HepG2 (cell line): ENCODE data around the gene PLEKHG5. TPM values are rescaled to one million over a fixed set of nuclear protein-coding genes. Genes with fewer than 3 reads are reported as not detected.

Experiments used
- BCL6 ChIP-seq: IDR thresholded peaks from 2 replicates; pipeline ENCODE4 v1.6.1; 2016; ENCODE audit warnings: missing genetic modification reagents, missing compliant biosample characterization
- BORCS8-MEF2B ChIP-seq: sonication (generic); formaldehyde crosslinking; IDR thresholded peaks from 2 replicates; pipeline ENCODE4 v1.8.0; 2022; ENCODE audit warnings: mild to moderate bottlenecking, missing genetic modification reagents
- FOXP1 ChIP-seq, 2 experiments: fragments of 450-650 bp in 1 of 2; IDR thresholded peaks; 2 replicates each; pipeline ENCODE4 v1.6.1; 2017 to 2018; ENCODE audit warnings: antibody characterized with exemption in 1 of 2
- GABPA ChIP-seq, 2 experiments: IDR thresholded peaks; 2 replicates each; pipeline ENCODE4 v1.6.1; 2011 to 2016; ENCODE audit warnings: low read depth in 2 of 2, low read length in 1 of 2, missing biosample characterization in 1 of 2, missing genetic modification characterization in 1 of 2
- HDAC1 ChIP-seq: sonication (generic); formaldehyde crosslinking; IDR thresholded peaks from 2 replicates; pipeline ENCODE4 v1.5.1; 2020; ENCODE audit warnings: mild to moderate bottlenecking, missing genetic modification reagents
- MAZ ChIP-seq, 2 experiments: sonication (generic) in 1 of 2; formaldehyde crosslinking in 1 of 2; IDR thresholded peaks; 2 replicates each; pipeline versions ENCODE4 v1.5.0 to v1.6.1; 2012 to 2020; ENCODE audit warnings: low read depth in 2 of 2, mild to moderate bottlenecking in 2 of 2, borderline replicate concordance in 1 of 2, improper control_type of control experiment in 1 of 2, low read length in 1 of 2, missing genetic modification reagents in 1 of 2, moderate library complexity in 1 of 2
- PHF21A ChIP-seq: sonication (generic); formaldehyde crosslinking; IDR thresholded peaks from 2 replicates; pipeline ENCODE4 v1.5.0; 2020; ENCODE audit warnings: mild to moderate bottlenecking, missing genetic modification reagents
- RARA ChIP-seq: IDR thresholded peaks from 2 replicates; pipeline ENCODE4 v1.6.1; 2016; ENCODE audit warnings: missing genetic modification reagents, missing compliant biosample characterization
- ZFY ChIP-seq: sonication (generic); formaldehyde crosslinking; IDR thresholded peaks from 2 replicates; pipeline ENCODE4 v1.4.0; 2020; ENCODE audit warnings: missing genetic modification reagents
- polyA plus RNA-seq, 8 experiments: library from polyadenylated mRNA; depleted of rRNA in 3 of 8; stranded (reverse) in 7 of 8; unstranded in 1 of 8; fragments of >200 nt; fragmentation: Illumina TruSeq in 4 of 8; extraction: Trizol in 4 of 8; gene quantifications; 2 replicates each; pipeline versions ENCODE4 v1.2.1 to v1.2.3, GENCODE V29; 2011 to 2016; ENCODE audit warnings: low read depth in 4 of 8, missing spikeins in 1 of 8, mixed read lengths in 1 of 8; ENCODE audit not compliant: insufficient read depth in 1 of 8
- total RNA-seq, 5 experiments: library from RNA; depleted of rRNA; stranded (reverse); fragments of >200 nt; fragmentation: Illumina TruSeq; extraction: Trizol; gene quantifications; 2 replicates each; pipeline ENCODE4 v1.2.3, GENCODE V29; 2016; ENCODE audit warnings: low read depth in 1 of 5
- TF ChIP-seq, protein P1 (sequence below): sonication (generic); formaldehyde crosslinking; IDR thresholded peaks from 2 replicates; pipeline ENCODE4 v1.4.0; 2020; ENCODE audit warnings: missing genetic modification reagents
- TF ChIP-seq, protein P2 (sequence below): sonication (generic); formaldehyde crosslinking; IDR thresholded peaks from 2 replicates; pipeline ENCODE4 v1.5.1; 2020; ENCODE audit warnings: mild to moderate bottlenecking, missing genetic modification reagents, moderate library complexity
- TF ChIP-seq, protein P3 (sequence below): sonication (generic); formaldehyde crosslinking; IDR thresholded peaks from 2 replicates; pipeline ENCODE4 v1.4.0; 2020; ENCODE audit warnings: low read depth, mild to moderate bottlenecking, missing genetic modification reagents
- TF ChIP-seq, protein P4 (sequence below): sonication (generic); IDR thresholded peaks from 2 replicates; pipeline ENCODE4 v1.6.1; 2016; ENCODE audit warnings: low read depth, borderline replicate concordance

PLEKHG5 gene
- total and polyA plus RNA-seq, 2 of the 13 experiments (the other 11 are each of a cell fraction or from before 2014, with no cell fraction given): 1.9 to 3.5 TPM

DNA sequence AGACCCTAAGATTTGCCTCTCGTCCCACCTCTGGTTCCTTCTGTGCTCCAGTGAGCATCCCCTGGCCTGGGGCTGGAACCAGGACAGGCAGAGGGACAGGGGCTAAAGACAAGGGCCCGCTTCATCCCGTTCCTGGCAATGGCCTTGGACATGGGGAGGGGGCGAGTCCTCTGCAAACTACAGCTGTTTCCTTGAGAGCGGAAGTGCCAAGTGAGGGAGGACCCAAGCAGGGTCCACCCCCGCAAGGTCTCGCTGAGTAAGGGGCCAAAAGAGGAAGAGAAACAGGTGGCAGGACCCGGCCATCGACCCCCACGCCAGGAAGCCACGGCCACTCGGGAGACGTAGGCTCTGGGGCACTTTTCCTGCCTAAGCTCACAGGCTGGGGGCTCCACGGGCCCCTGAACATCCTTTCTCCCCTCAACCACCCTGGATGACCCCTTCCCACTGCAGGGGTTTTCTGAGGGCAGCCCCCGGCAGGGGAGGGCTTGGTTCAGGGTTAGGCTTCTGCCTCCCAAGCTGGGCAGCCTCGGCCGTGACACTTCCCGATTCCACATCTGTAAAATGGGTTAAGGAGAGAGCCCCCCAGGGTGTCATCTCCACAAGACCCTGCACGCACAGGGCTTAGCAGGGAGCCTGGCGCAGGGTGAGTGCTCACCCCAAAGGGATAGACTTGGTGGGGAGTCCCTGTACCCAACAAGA, 17.9 kb upstream of the PLEKHG5 start (continued):
- TF ChIP-seq HDAC1 (CRISPR knock-in tag) (0 out of 2 replicates have a peak, but pooled peaks have one; percentile 29), FOXP1 (IDR thresholded peaks at IDR 0.05) (no peak), FOXP1 (CRISPR knock-in tag; IDR thresholded peaks at IDR 0.05) (no peak), BORCS8-MEF2B (0 out of 2 replicates have a peak, but pooled peaks have one; percentile 28), GABPA (IDR thresholded peaks at IDR 0.05; ENCODE audit: low read depth, low read length) (no peak), GABPA (CRISPR knock-in tag; IDR thresholded peaks at IDR 0.05; ENCODE audit: low read depth) (0 out of 2 replicates have a peak, but pooled peaks have one; percentile 22), MAZ (IDR thresholded peaks at IDR 0.05; ENCODE audit: borderline replicate concordance, low read depth, low read length) (no peak), MAZ (CRISPR knock-in tag; IDR thresholded peaks at IDR 0.05; ENCODE audit: low read depth) (0 out of 2 replicates have a peak, but pooled peaks have one; percentile 35), BCL6 (CRISPR knock-in tag) (peak; percentile 92), RARA (CRISPR knock-in tag) (peak; percentile 53), ZFY (0 out of 2 replicates have a peak, but pooled peaks have one; percentile 21), PHF21A (CRISPR knock-in tag) (0 out of 2 replicates have a peak, but pooled peaks have one; percentile 19)
- TF ChIP-seq, protein P1, sequence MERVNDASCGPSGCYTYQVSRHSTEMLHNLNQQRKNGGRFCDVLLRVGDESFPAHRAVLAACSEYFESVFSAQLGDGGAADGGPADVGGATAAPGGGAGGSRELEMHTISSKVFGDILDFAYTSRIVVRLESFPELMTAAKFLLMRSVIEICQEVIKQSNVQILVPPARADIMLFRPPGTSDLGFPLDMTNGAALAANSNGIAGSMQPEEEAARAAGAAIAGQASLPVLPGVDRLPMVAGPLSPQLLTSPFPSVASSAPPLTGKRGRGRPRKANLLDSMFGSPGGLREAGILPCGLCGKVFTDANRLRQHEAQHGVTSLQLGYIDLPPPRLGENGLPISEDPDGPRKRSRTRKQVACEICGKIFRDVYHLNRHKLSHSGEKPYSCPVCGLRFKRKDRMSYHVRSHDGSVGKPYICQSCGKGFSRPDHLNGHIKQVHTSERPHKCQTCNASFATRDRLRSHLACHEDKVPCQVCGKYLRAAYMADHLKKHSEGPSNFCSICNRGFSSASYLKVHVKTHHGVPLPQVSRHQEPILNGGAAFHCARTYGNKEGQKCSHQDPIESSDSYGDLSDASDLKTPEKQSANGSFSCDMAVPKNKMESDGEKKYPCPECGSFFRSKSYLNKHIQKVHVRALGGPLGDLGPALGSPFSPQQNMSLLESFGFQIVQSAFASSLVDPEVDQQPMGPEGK: peak; percentile 17; the same call in 1 of the 2 replicates
- TF ChIP-seq, protein P2, sequence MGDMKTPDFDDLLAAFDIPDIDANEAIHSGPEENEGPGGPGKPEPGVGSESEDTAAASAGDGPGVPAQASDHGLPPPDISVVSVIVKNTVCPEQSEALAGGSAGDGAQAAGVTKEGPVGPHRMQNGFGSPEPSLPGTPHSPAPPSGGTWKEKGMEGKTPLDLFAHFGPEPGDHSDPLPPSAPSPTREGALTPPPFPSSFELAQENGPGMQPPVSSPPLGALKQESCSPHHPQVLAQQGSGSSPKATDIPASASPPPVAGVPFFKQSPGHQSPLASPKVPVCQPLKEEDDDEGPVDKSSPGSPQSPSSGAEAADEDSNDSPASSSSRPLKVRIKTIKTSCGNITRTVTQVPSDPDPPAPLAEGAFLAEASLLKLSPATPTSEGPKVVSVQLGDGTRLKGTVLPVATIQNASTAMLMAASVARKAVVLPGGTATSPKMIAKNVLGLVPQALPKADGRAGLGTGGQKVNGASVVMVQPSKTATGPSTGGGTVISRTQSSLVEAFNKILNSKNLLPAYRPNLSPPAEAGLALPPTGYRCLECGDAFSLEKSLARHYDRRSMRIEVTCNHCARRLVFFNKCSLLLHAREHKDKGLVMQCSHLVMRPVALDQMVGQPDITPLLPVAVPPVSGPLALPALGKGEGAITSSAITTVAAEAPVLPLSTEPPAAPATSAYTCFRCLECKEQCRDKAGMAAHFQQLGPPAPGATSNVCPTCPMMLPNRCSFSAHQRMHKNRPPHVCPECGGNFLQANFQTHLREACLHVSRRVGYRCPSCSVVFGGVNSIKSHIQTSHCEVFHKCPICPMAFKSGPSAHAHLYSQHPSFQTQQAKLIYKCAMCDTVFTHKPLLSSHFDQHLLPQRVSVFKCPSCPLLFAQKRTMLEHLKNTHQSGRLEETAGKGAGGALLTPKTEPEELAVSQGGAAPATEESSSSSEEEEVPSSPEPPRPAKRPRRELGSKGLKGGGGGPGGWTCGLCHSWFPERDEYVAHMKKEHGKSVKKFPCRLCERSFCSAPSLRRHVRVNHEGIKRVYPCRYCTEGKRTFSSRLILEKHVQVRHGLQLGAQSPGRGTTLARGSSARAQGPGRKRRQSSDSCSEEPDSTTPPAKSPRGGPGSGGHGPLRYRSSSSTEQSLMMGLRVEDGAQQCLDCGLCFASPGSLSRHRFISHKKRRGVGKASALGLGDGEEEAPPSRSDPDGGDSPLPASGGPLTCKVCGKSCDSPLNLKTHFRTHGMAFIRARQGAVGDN (CRISPR knock-in tag): peak; percentile 24; the same call in 1 of the 2 replicates
- TF ChIP-seq, protein P3, sequence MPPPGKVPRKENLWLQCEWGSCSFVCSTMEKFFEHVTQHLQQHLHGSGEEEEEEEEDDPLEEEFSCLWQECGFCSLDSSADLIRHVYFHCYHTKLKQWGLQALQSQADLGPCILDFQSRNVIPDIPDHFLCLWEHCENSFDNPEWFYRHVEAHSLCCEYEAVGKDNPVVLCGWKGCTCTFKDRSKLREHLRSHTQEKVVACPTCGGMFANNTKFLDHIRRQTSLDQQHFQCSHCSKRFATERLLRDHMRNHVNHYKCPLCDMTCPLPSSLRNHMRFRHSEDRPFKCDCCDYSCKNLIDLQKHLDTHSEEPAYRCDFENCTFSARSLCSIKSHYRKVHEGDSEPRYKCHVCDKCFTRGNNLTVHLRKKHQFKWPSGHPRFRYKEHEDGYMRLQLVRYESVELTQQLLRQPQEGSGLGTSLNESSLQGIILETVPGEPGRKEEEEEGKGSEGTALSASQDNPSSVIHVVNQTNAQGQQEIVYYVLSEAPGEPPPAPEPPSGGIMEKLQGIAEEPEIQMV (CRISPR knock-in tag): 0 out of 2 replicates have a peak, but pooled peaks have one; percentile 26
- TF ChIP-seq, protein P4, sequence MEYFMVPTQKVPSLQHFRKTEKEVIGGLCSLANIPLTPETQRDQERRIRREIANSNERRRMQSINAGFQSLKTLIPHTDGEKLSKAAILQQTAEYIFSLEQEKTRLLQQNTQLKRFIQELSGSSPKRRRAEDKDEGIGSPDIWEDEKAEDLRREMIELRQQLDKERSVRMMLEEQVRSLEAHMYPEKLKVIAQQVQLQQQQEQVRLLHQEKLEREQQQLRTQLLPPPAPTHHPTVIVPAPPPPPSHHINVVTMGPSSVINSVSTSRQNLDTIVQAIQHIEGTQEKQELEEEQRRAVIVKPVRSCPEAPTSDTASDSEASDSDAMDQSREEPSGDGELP: peak; percentile 86; the same call in 1 of the 2 replicates
